Bronchial epithelial cell (primary cell): Measurements from ENCODE around the gene UTP11. TPM values are rescaled to one million over a fixed set of nuclear protein-coding genes. Genes with fewer than 3 reads are reported as not detected.

ENCODE experiments used
- DNase-seq: peaks from one replicate; pipeline ENCODE4 v3.0.0-alpha.2; 2010; ENCODE audit warnings: low read depth
- FAIRE-seq: peaks from 2 replicates; lab custom pipeline; 2011; peaks lifted over from hg19 to GRCh38; lab: Jason Lieb, UNC
- H3K27me3 ChIP-seq: 2 replicates; pipeline ENCODE4 v1.5.1; 2011; ENCODE audit warnings: low read length; ENCODE audit not compliant: control insufficient read depth, insufficient read depth
- H3K36me3 ChIP-seq: 2 replicates; pipeline ENCODE4 v1.5.1; 2011; ENCODE audit warnings: low read length; ENCODE audit not compliant: control insufficient read depth, insufficient read depth
- H3K4me3 ChIP-seq: 2 replicates; pipeline ENCODE4 v1.5.1; 2011; ENCODE audit warnings: mild to moderate bottlenecking, low read depth, low read length, control low read depth
- total RNA-seq: library from RNA; depleted of rRNA; stranded (reverse); fragments of >200 nt; gene quantifications from 2 replicates; pipeline ENCODE4 v1.2.1, GENCODE V29; 2014
- TF ChIP-seq, protein P1 (sequence below): IDR thresholded peaks from 2 replicates; pipeline ENCODE4 v1.5.1; 2011; ENCODE audit warnings: mild to moderate bottlenecking, moderate library complexity, low read length, control low read depth, inconsistent platforms; ENCODE audit not compliant: insufficient read depth, severe bottlenecking

UTP11 gene
- total RNA-seq, 1 donor from 2014 or later: 20.5 TPM

DNA sequence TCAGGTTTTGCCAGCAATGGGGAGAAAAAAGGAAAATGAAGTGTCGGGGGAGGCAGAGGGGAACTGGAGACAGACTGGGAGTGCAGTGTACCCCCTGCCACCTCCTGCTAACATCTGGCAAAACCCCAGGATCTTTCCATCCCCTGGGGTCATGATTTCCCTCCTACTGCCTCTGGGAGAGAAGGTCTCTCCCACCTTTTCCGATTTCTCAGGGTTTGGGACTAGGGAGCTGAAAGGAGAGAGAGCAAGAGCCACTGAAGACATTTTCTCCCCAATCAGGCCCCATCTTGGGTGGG, 12.4 kb upstream of the UTP11 start:
- peaks cover 1% of the 10 kb centered on the region for H3K36me3 ChIP-seq
- DNase-seq (no peak), FAIRE-seq (no peak)
- H3K27me3 ChIP-seq: no peaks in the 10 kb centered on the region
- TF ChIP-seq, protein P1, sequence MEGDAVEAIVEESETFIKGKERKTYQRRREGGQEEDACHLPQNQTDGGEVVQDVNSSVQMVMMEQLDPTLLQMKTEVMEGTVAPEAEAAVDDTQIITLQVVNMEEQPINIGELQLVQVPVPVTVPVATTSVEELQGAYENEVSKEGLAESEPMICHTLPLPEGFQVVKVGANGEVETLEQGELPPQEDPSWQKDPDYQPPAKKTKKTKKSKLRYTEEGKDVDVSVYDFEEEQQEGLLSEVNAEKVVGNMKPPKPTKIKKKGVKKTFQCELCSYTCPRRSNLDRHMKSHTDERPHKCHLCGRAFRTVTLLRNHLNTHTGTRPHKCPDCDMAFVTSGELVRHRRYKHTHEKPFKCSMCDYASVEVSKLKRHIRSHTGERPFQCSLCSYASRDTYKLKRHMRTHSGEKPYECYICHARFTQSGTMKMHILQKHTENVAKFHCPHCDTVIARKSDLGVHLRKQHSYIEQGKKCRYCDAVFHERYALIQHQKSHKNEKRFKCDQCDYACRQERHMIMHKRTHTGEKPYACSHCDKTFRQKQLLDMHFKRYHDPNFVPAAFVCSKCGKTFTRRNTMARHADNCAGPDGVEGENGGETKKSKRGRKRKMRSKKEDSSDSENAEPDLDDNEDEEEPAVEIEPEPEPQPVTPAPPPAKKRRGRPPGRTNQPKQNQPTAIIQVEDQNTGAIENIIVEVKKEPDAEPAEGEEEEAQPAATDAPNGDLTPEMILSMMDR: no peak
- H3K4me3 ChIP-seq: no peak overlapping the region

DNA sequence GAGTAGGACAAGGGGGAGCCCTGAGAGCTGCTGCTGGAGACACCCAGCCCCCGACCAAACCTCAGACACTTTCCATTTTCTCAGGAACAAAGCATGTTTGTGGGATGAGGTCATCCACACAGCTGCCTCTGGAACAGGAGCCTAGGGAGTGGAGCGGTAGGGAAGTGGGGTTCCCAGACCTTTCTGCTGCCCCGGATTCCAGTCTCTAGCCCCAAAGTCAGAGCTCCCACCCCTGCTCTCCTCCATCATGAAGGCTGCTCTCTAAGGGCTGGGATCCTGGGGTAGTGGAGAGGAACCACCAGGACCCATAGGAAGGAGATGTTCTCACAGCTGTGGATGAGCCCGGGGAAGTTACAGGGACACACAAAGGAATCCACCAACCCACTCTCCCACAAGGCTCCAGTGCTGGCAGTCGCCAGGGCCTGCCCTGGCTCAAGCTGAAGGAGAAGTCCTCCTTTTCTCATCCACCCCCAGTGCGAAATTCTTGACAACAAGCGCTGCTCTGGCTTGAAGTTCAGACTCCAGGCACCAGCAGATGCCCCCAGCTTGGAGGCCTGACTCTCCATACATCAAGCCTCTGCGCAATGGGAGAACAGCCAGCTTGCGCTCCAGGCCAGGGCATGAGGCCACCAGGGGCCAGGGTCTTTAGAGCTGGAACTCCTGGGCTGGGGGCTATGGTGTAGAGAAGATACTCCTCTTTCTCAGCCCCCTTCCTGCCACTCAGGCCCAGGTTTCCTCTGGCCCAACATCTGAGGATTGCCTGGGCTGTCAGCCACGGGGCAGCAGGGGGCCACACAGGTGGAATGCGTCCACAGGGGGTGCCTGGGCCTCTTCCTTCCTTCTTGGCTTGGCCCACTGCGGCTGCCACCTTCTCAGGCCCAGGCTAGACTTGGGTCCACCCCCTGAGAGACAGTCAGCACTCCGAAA, 11.7 kb upstream of the UTP11 start:
- peak; percentile 41 for DNase-seq
- Histone ChIP-seq H3K27me3 (no peaks in the 10 kb centered on the region), H3K4me3 (no peak overlapping the region), H3K36me3 (peaks cover 1% of the 10 kb centered on the region)
- TF ChIP-seq, protein P1: no peak
- FAIRE-seq: peak; percentile 23

DNA sequence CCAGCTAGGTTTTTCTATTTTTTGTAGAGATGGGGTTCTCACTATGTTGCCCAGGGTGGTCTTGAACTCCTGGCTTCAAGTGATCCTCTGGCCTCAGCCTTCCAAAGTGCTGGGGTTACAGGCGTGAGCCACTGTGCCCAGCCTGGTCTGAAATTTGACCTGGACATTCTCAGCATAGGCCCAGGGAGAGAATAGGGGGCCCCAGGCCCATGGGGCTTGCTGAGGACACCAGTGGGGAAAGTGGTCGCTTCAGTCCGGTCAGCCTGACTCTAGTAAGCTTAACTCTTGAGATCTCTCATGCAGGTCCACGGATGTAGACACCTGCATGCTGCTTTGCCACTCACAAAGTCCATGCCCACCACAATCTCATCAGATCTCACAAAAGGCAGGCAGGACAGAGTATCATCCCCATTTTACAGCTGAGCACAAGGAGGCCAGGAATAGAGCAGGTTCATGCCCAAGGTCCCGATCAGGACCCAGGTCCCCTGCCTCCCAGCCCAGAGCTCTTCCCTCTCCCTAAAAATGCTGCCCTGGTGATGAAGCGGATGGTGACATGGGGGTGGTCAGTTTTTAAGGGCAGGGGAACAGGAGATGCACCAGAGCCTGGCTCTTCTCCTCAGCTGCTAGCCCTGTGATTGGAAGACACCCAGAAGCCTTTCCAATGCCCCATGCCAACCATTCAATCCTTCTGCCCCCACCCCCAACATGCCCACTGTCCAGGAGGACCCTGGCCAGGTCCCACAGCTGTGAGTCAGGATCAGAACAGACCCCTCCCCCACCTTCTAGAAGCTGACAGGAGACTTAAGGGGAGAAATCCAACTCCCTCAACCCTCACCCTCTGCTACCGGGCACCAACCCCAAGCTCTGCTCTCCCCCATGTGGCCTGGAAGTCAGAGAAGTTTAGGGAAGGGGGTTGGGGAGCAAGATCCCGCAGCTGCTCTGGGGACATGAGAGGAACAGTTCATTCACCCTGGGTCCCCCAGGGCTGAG, 9.0 kb upstream of the UTP11 start:
- TF ChIP-seq, protein P1: no peak
- no peaks in the 10 kb centered on the region for H3K36me3 ChIP-seq
- DNase-seq (no peak), FAIRE-seq (no peak)
- no peaks in the 10 kb centered on the region for H3K27me3 ChIP-seq
- peak overlapping the region; percentile 42 for H3K4me3 ChIP-seq

DNA sequence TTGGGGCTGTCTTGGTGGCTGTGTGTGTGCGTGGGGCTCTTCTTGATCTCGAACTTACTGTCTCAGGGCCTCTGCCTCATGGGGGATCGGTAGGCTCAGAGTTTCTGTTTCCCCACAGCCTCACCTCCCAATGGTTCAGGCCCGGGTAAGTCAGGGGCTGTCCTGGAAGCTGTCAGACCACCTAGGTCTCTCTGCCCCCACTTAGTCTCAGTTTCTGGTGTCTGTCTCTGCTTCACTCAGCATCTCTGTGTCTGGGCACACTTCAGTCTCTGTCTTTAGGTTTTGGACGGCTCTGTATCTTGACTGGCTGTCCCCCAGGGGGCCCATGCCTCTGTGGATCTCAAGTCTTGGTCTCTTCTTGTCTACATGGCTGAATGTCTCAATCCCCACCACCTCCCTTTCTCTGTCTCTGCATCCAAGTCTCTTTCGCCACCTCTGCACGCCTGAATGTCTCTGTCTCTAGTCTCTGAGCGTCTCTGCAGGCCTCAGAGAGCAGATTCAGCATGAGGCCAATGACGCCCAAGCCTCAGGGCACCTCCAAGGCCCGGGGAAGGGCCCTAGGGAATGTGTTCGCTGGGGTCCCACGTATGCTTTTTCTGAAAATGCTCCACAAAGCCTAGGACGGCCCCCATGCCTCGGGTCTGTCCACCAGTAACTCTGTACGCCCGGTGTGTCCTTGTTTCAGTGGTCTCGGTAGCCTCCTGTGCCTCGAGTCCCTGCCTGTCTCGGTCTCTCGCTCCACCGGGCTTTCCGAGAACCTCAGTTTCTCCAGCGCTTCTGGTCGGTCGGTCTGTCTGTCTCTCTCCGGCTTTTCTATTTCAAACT, 8.0 kb upstream of the UTP11 start:
- Histone ChIP-seq H3K4me3 (peak overlapping the region; percentile 42), H3K27me3 (no peaks in the 10 kb centered on the region), H3K36me3 (no peaks in the 10 kb centered on the region)
- TF ChIP-seq, protein P1: no peak
- peak; percentile 7 for FAIRE-seq
- no peak for DNase-seq
